Measurements from ENCODE around the gene ZDHHC14. TPM values are rescaled to one million over a fixed set of nuclear protein-coding genes. Genes with fewer than 3 reads are reported as not detected.

The ZDHHC14 gene
- total RNA-seq, 2 experiments from 2014 or later, result 1.1 to 1.2 TPM

- no peaks in the 10 kb centered on the region for H3K9me3 Mint-ChIP-seq
- no peaks in the 10 kb centered on the region for H3K36me3 Mint-ChIP-seq (ENCODE audit: low read depth)
- no peak overlapping the region for H3K4me3 Mint-ChIP-seq
- no peak overlapping the region for H3K27ac Mint-ChIP-seq
- intact Hi-C loops (cut with micrococcal nuclease), result no loop called here
- DNase-seq, result no peak
- peaks cover 3% of the 10 kb centered on the region for H3K4me1 Mint-ChIP-seq (ENCODE audit: low read depth)
- no peaks in the 10 kb centered on the region for H3K27me3 Mint-ChIP-seq (ENCODE audit: low read depth)
- CTCF ChIA-PET, result interaction anchor here (1.5 to 2.7 kb wide), 2 partner anchors 9 to 11 kb away, joined by 4 to 18 read pairs; no protein-coding TSS in a partner anchor
Observed at GRCh38 chr6:157658301-157658700, 277.3 kb downstream of the ZDHHC14 start.

GRCh38 chr6:157659536-157660271 is 278.7 kb downstream of the ZDHHC14 start:
- H3K9me3 Mint-ChIP-seq, result no peaks in the 10 kb centered on the region
- intact Hi-C loops (cut with micrococcal nuclease), result no loop called here
- H3K27ac Mint-ChIP-seq, result no peak overlapping the region
- no peak overlapping the region for H3K4me3 Mint-ChIP-seq
- no peaks in the 10 kb centered on the region for H3K36me3 Mint-ChIP-seq (ENCODE audit: low read depth)
- CTCF ChIA-PET, result interaction anchor here (1.9 to 2.7 kb wide), 2 partner anchors 8 to 10 kb away, joined by 5 to 18 read pairs; no protein-coding TSS in a partner anchor
- DNase-seq, result no peak
- H3K27me3 Mint-ChIP-seq (ENCODE audit: low read depth), result no peaks in the 10 kb centered on the region
- H3K4me1 Mint-ChIP-seq (ENCODE audit: low read depth), result peaks cover 3% of the 10 kb centered on the region

GRCh38 chr6:157660414-157660813 is 279.4 kb downstream of the ZDHHC14 start:
- Mint-ChIP-seq H3K36me3 (ENCODE audit: low read depth) (no peaks in the 10 kb centered on the region), H3K9me3 (no peaks in the 10 kb centered on the region), H3K27ac (no peak overlapping the region), H3K27me3 (ENCODE audit: low read depth) (no peaks in the 10 kb centered on the region), H3K4me3 (no peak overlapping the region), H3K4me1 (ENCODE audit: low read depth) (peaks cover 3% of the 10 kb centered on the region)
- no peak for DNase-seq
- intact Hi-C loops (cut with micrococcal nuclease), result no loop called here
- CTCF ChIA-PET, result interaction anchor here (1.5 to 1.9 kb wide), 2 partner anchors 9 to 346 kb away, joined by 5 read pairs; no protein-coding TSS in a partner anchor

DNA sequence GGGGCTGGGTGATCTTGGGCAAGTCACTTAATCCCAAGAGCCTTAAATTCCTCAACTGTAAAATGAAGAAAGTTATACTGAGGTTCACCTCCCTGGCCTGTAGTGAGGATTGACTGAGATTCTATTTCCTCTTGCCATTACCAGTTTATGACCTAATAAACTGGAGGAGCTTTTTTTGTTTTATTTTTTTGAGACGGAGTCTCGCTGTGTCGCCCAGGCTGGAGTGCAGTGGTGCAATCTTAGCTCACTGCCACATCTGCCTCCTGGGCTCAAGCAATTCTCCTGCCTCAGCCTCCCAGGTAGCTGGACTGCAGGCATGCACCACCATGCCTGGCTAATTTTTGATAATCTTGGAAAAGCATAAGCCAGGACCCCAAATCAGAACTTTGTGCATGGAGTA is 280.7 kb downstream of the ZDHHC14 start:
- Mint-ChIP-seq H3K9me3 (no peaks in the 10 kb centered on the region), H3K4me1 (ENCODE audit: low read depth) (peaks cover 3% of the 10 kb centered on the region), H3K36me3 (ENCODE audit: low read depth) (no peaks in the 10 kb centered on the region), H3K4me3 (no peak overlapping the region), H3K27me3 (ENCODE audit: low read depth) (peaks cover 3% of the 10 kb centered on the region), H3K27ac (no peak overlapping the region)
- no peak for DNase-seq
- intact Hi-C loops (cut with micrococcal nuclease), result no loop called here
- CTCF ChIA-PET, result interaction anchor here (0.8 to 1.9 kb wide), 3 partner anchors 8 to 347 kb away, joined by 3 to 5 read pairs (median 5); no protein-coding TSS in a partner anchor

DNA sequence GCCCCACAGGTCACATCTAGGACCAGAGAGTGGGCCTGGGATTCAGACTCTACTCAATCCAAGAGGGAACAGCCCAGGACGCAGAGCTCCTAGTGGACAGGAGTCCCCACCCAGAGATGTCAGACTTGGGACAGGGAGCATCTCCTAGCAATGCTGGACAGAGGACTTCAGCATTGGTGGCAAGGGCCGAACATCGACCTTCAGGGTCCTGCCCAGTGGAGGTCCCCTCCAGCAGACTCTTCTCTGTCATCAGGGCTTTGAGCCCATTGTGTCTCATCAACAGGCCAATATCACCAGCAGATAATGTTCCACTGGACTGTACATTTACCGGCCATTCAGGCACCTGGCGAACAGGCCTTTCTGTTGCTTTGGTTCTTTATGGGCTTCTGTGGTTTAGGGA is 282.3 kb downstream of the ZDHHC14 start:
- H3K27me3 Mint-ChIP-seq (ENCODE audit: low read depth), result peaks cover 4% of the 10 kb centered on the region
- H3K4me3 Mint-ChIP-seq, result no peak overlapping the region
- CTCF ChIA-PET, result no interaction called here
- H3K27ac Mint-ChIP-seq, result no peak overlapping the region
- H3K9me3 Mint-ChIP-seq, result no peaks in the 10 kb centered on the region
- no peaks in the 10 kb centered on the region for H3K36me3 Mint-ChIP-seq (ENCODE audit: low read depth)
- DNase-seq, result no peak
- peaks cover 14% of the 10 kb centered on the region for H3K4me1 Mint-ChIP-seq (ENCODE audit: low read depth)
- intact Hi-C loops (cut with micrococcal nuclease), result no loop called here

- intact Hi-C loops (cut with micrococcal nuclease), result loop anchor here (5.0 kb wide), 3 partner anchors 48 to 297 kb away; partner anchors contain the start of gene ZDHHC14
- no peak overlapping the region for H3K4me3 Mint-ChIP-seq
- CTCF ChIA-PET, result interaction anchor here (0.6 to 4.9 kb wide), 4 partner anchors 84 to 349 kb away, joined by 3 to 42 read pairs (median 4); no protein-coding TSS in a partner anchor
- no peak overlapping the region for H3K27ac Mint-ChIP-seq
- H3K36me3 Mint-ChIP-seq (ENCODE audit: low read depth), result no peaks in the 10 kb centered on the region
- no peaks in the 10 kb centered on the region for H3K9me3 Mint-ChIP-seq
- no peak for DNase-seq
- peaks cover 4% of the 10 kb centered on the region for H3K27me3 Mint-ChIP-seq (ENCODE audit: low read depth)
- peaks cover 24% of the 10 kb centered on the region for H3K4me1 Mint-ChIP-seq (ENCODE audit: low read depth)
Observed at GRCh38 chr6:157665180-157665579, 284.2 kb downstream of the ZDHHC14 start.

DNA sequence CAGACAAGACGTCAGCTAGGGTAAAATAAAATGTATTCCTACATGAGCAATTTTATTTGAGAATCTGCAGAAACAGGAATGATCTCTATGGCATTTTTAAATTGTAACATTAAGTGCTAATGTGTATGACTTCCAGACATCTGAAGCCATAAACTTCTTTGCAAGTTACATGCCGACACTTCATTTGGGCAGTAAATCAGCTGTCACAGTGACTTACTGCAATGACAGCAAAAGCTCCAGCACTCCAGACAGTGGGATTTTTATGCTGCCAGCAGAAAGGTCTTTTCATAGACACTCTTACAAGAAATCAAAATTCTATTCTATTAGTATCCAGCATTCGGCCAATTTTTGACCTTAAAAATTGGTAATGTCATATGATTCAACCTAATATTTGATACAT is 285.7 kb downstream of the ZDHHC14 start:
- H3K36me3 Mint-ChIP-seq (ENCODE audit: low read depth), result no peaks in the 10 kb centered on the region
- DNase-seq, result no peak
- peaks cover 31% of the 10 kb centered on the region for H3K4me1 Mint-ChIP-seq (ENCODE audit: low read depth)
- H3K9me3 Mint-ChIP-seq, result no peaks in the 10 kb centered on the region
- H3K27me3 Mint-ChIP-seq (ENCODE audit: low read depth), result peaks cover 4% of the 10 kb centered on the region
- H3K27ac Mint-ChIP-seq, result no peak overlapping the region
- intact Hi-C loops (cut with micrococcal nuclease), result loop anchor here (1.0 to 5.0 kb wide), 8 partner anchors 22 to 352 kb away; partner anchors contain the start of genes TMEM242 and ZDHHC14
- no peak overlapping the region for H3K4me3 Mint-ChIP-seq
- CTCF ChIA-PET, result interaction anchor here (0.6 to 4.9 kb wide), 29 partner anchors 9 to 1377 kb away, joined by 3 to 42 read pairs (median 4); partner anchors contain the start of gene TMEM242

GRCh38 chr6:157667211-157668008 is 286.4 kb downstream of the ZDHHC14 start:
- H3K36me3 Mint-ChIP-seq (ENCODE audit: low read depth), result no peaks in the 10 kb centered on the region
- CTCF ChIA-PET, result interaction anchor here (0.6 to 4.9 kb wide), 40 partner anchors 9 to 1378 kb away, joined by 3 to 42 read pairs (median 4); partner anchors contain the start of gene TMEM242
- no peaks in the 10 kb centered on the region for H3K9me3 Mint-ChIP-seq
- peaks cover 31% of the 10 kb centered on the region for H3K4me1 Mint-ChIP-seq (ENCODE audit: low read depth)
- H3K4me3 Mint-ChIP-seq, result peak overlapping the region; percentile 28
- H3K27me3 Mint-ChIP-seq (ENCODE audit: low read depth), result peaks cover 4% of the 10 kb centered on the region
- intact Hi-C loops (cut with micrococcal nuclease), result loop anchor here (1.0 to 5.0 kb wide), 12 partner anchors 23 to 353 kb away; partner anchors contain the start of genes TMEM242 and ZDHHC14
- peak; percentile 78 for DNase-seq
- no peak overlapping the region for H3K27ac Mint-ChIP-seq

DNA sequence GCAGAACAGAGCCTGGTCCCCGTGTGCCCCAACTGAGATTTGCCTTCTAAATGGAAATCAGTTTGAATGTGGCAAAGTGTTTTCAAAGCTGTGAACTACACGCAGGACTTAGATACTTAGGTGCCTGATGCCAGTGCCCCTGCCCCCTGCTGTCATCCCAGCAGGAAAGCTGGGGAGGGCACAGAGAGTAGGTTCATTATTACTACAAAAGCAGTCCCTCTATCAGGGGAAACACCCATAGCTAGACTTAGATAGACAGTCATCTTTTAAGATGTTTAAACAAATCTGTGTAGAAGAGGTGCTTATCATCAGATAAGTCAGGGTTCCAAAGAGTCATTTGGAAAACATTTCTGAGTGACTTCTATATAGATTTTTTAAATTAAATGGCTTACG is 287.0 kb downstream of the ZDHHC14 start:
- intact Hi-C loops (cut with micrococcal nuclease), result loop anchor here (1.0 to 5.0 kb wide), 7 partner anchors 51 to 294 kb away; partner anchors contain the start of gene ZDHHC14
- Mint-ChIP-seq H3K9me3 (no peaks in the 10 kb centered on the region), H3K27me3 (ENCODE audit: low read depth) (peaks cover 4% of the 10 kb centered on the region), H3K36me3 (ENCODE audit: low read depth) (no peaks in the 10 kb centered on the region), H3K27ac (no peak overlapping the region), H3K4me3 (no peak overlapping the region), H3K4me1 (ENCODE audit: low read depth) (peaks cover 31% of the 10 kb centered on the region)
- DNase-seq, result peak; percentile 63
- CTCF ChIA-PET, result interaction anchor here (0.6 to 4.9 kb wide), 20 partner anchors 9 to 382 kb away, joined by 3 to 42 read pairs (median 4); partner anchors contain the start of gene TMEM242

DNA sequence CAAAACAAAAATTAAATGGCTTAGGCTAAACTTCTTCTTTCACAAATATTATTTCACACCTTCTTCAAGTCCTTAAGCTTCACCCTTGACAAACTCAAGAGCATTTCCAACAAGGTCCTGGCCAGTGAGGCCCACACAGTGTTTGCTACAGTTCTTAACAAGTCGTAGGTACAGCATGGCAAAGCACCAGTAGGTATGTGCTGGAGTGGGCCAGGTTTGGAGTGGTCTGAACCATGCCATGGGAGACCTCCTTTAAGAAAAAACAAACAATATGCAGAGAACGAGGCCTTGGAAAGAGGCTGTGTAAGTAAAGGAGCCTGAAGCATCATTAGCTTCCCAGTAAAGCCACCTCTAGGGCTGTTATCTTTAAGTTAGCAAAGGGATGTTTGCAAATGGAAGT is 287.7 kb downstream of the ZDHHC14 start:
- Mint-ChIP-seq H3K4me1 (ENCODE audit: low read depth) (peaks cover 31% of the 10 kb centered on the region), H3K27ac (no peak overlapping the region), H3K36me3 (ENCODE audit: low read depth) (no peaks in the 10 kb centered on the region), H3K27me3 (ENCODE audit: low read depth) (peaks cover 4% of the 10 kb centered on the region), H3K9me3 (no peaks in the 10 kb centered on the region), H3K4me3 (no peak overlapping the region)
- CTCF ChIA-PET, result interaction anchor here (0.6 to 4.9 kb wide), 13 partner anchors 8 to 357 kb away, joined by 3 to 42 read pairs (median 5); no protein-coding TSS in a partner anchor
- intact Hi-C loops (cut with micrococcal nuclease), result loop anchor here (1.0 to 5.0 kb wide), 7 partner anchors 51 to 294 kb away; partner anchors contain the start of gene ZDHHC14
- no peak for DNase-seq

DNA sequence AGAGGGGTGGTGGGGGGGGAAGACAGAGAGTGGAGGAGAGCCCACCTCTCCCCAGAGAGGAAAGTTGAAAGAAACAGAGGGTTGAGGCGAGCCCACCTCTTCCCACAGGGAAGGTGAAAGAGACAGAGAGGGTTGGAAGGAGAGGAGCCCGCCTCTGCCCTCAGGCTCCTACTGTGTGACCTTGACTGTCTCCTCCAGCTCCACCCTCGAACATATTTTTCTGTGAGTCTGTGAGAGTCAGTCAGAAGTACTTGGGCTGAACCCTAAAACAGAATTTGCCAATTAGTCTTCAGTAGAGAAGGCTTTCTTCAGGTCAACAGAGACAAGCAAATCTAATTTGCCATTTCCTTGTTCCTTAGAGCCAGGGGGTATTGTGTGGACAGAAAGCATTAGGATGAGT is 288.3 kb downstream of the ZDHHC14 start:
- CTCF ChIA-PET, result interaction anchor here (1.2 to 4.9 kb wide), 10 partner anchors 9 to 357 kb away, joined by 3 to 42 read pairs (median 6); no protein-coding TSS in a partner anchor
- intact Hi-C loops (cut with micrococcal nuclease), result loop anchor here (2.0 to 5.0 kb wide), 5 partner anchors 52 to 293 kb away; partner anchors contain the start of gene ZDHHC14
- DNase-seq, result no peak
- no peaks in the 10 kb centered on the region for H3K36me3 Mint-ChIP-seq (ENCODE audit: low read depth)
- H3K9me3 Mint-ChIP-seq, result no peaks in the 10 kb centered on the region
- H3K27ac Mint-ChIP-seq, result no peak overlapping the region
- peaks cover 31% of the 10 kb centered on the region for H3K4me1 Mint-ChIP-seq (ENCODE audit: low read depth)
- peaks cover 4% of the 10 kb centered on the region for H3K27me3 Mint-ChIP-seq (ENCODE audit: low read depth)
- H3K4me3 Mint-ChIP-seq, result no peak overlapping the region
